ENCODE measurements around the gene DERA. TPM values are rescaled to one million over a fixed set of nuclear protein-coding genes. Genes with fewer than 3 reads are reported as not detected.
A peak's percentile ranks its signal among the peaks of the same experiment; 100 is the strongest.

Gene DERA
- total RNA-seq, 1 donor from 2014 or later: 44.0 TPM

DNA sequence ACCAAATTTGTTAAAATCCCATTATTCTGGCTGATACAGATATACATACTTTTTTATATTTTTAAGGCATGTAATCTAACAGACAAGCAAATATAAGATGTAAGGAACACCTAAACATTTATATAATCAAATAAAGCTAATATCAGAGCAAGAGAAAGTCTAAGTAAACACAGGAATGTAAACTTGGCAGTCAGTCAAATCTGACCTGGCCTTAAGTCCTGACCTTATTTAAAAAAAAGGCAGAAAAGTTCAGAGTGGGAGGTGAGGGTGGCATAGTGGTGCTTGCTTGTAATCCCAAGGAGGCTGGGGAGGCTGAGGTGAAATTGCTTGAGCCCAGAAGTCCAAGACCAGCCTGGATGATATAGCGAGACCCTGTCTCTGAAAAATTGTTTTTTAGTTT lies 152.6 kb downstream of the DERA start:
- Histone ChIP-seq H3K4me3 (no peak overlapping the region), H3K4me1 (no peaks in the 10 kb centered on the region), H3K36me3 (no peaks in the 10 kb centered on the region), H3K27ac (no peak overlapping the region), H3K27me3 (ENCODE audit: low read depth) (no peaks in the 10 kb centered on the region), H3K9me3 (no peaks in the 10 kb centered on the region)
- ATAC-seq: no peak
- intact Hi-C loops (cut with DNase I): no loop called here
- DNase-seq: no peak
- TF ChIP-seq, protein P1, sequence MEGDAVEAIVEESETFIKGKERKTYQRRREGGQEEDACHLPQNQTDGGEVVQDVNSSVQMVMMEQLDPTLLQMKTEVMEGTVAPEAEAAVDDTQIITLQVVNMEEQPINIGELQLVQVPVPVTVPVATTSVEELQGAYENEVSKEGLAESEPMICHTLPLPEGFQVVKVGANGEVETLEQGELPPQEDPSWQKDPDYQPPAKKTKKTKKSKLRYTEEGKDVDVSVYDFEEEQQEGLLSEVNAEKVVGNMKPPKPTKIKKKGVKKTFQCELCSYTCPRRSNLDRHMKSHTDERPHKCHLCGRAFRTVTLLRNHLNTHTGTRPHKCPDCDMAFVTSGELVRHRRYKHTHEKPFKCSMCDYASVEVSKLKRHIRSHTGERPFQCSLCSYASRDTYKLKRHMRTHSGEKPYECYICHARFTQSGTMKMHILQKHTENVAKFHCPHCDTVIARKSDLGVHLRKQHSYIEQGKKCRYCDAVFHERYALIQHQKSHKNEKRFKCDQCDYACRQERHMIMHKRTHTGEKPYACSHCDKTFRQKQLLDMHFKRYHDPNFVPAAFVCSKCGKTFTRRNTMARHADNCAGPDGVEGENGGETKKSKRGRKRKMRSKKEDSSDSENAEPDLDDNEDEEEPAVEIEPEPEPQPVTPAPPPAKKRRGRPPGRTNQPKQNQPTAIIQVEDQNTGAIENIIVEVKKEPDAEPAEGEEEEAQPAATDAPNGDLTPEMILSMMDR (IDR thresholded peaks at IDR 0.05): no peak

DNA sequence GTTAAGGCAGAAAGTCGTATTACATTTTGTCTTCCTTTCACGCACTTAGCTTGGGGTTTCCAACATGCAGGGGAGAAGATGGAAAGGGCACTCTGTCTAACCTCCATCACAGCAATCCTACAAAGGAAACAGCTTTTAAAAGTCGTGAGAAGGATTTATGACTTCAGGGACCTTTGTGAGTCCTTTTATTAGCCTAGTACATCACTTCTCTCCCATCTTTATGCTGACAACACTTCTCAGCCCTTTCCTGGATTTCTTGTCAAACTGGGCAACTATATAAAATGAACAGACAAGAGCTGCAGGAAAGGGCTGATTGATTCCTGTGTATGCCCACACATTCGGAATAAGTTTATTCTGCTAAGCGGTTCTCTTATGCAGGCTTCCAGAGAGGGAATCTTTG lies 159.0 kb downstream of the DERA start:
- H3K4me3 ChIP-seq: no peak overlapping the region
- no peaks in the 10 kb centered on the region for H3K9me3 ChIP-seq
- H3K27ac ChIP-seq: no peak overlapping the region
- intact Hi-C loops (cut with DNase I): no loop called here
- DNase-seq: no peak
- no peaks in the 10 kb centered on the region for H3K36me3 ChIP-seq
- TF ChIP-seq, protein P1 (IDR thresholded peaks at IDR 0.05): no peak
- H3K4me1 ChIP-seq: no peaks in the 10 kb centered on the region
- ATAC-seq: no peak
- H3K27me3 ChIP-seq (ENCODE audit: low read depth): no peaks in the 10 kb centered on the region

DNA sequence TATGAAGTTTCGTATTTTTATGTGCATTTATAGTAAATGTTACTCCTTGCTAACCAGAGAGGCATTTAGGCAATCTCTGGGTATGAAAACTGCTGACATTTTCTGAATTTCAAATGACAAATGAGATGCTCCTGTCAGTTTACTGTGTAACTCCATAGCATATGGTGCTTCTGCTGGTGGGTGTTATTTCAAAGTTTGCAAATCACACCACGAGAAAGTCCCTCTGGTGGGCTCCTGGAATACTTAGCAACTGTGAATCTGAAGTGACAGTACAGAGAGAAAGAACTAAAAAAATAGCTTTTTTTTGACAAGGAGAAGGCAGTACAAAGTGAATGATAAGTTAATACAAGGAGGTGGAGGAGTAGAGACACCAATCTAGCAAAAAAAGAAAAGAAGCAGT lies 161.5 kb downstream of the DERA start:
- no peaks in the 10 kb centered on the region for H3K9me3 ChIP-seq
- TF ChIP-seq, protein P1 (IDR thresholded peaks at IDR 0.05): no peak
- DNase-seq (no peak), ATAC-seq (no peak)
- H3K4me3 ChIP-seq: no peak overlapping the region
- H3K27me3 ChIP-seq (ENCODE audit: low read depth): no peaks in the 10 kb centered on the region
- H3K36me3 ChIP-seq: no peaks in the 10 kb centered on the region
- no peak overlapping the region for H3K27ac ChIP-seq
- H3K4me1 ChIP-seq: no peaks in the 10 kb centered on the region
- intact Hi-C loops (cut with DNase I): no loop called here

DNA sequence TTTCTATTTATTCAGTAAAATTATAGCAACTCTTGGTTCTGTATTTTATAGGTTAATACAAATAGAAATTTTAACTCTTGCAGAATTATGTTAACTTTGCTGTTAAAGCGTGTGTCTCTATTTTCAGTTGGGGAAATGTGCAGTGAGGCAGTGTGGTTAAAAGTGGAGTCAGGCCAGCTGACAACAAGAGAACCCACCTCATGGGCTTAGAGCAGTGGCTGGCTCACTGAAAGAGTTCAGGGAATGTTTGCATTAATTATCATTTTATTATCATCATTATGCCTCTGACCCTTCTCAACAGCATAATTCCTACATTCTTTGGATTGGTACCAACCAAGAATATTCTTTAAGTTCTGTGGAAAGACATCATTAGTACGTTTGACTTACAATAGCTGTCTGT lies 163.8 kb downstream of the DERA start:
- Histone ChIP-seq H3K4me1 (no peaks in the 10 kb centered on the region), H3K27me3 (ENCODE audit: low read depth) (no peaks in the 10 kb centered on the region), H3K27ac (no peak overlapping the region), H3K36me3 (no peaks in the 10 kb centered on the region), H3K9me3 (no peaks in the 10 kb centered on the region), H3K4me3 (no peak overlapping the region)
- ATAC-seq (no peak), DNase-seq (no peak)
- intact Hi-C loops (cut with DNase I): no loop called here
- TF ChIP-seq, protein P1 (IDR thresholded peaks at IDR 0.05): no peak

DNA sequence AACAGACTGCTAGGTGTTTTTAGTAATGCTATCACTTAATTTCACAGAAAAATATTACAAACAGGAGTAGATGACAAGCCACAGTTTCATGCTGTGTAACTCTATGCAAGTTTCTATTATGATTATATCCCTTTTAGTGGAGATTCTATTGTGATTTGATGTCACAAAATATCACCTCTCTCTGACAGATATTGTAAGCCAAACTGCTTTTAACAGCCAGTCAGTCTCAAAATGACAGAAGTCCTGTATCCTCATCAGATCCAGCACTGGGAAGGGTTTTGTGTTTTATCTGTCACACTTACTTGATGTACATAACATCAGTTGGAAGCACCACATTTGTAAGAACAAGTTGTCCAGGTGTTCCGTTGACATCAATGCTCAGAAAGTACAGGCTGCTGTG lies 164.8 kb downstream of the DERA start:
- intact Hi-C loops (cut with DNase I): no loop called here
- Histone ChIP-seq H3K27me3 (ENCODE audit: low read depth) (no peaks in the 10 kb centered on the region), H3K27ac (no peak overlapping the region), H3K4me3 (no peak overlapping the region), H3K9me3 (no peaks in the 10 kb centered on the region), H3K4me1 (no peaks in the 10 kb centered on the region), H3K36me3 (no peaks in the 10 kb centered on the region)
- ATAC-seq (no peak), DNase-seq (no peak)
- TF ChIP-seq, protein P1 (IDR thresholded peaks at IDR 0.05): no peak

DNA sequence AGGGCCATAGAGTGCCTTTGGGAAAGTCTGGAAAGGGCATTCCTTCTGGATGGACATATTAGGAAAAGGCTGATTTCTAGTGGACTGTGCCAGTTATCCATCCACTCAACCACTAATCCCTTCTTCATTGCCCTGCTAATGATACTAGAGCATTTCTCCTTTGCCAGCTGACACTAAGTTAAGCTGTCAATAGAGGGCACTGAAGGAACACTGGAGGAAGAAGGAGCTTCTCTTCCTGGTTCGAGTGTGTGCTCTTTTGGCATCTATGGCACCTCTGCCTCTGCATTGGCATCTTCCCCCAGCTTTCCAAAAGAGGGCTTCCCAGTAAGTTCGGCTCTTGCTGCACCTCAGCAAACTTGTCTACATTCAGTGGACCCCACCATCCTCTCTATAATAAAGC lies 165.4 kb downstream of the DERA start:
- intact Hi-C loops (cut with DNase I): no loop called here
- DNase-seq (no peak), ATAC-seq (peak; percentile 68 to 81)
- no peaks in the 10 kb centered on the region for H3K27me3 ChIP-seq (ENCODE audit: low read depth)
- no peak overlapping the region for H3K27ac ChIP-seq
- no peak overlapping the region for H3K4me3 ChIP-seq
- H3K36me3 ChIP-seq: no peaks in the 10 kb centered on the region
- TF ChIP-seq, protein P1 (IDR thresholded peaks at IDR 0.05): peak; percentile 40
- no peaks in the 10 kb centered on the region for H3K4me1 ChIP-seq
- H3K9me3 ChIP-seq: no peaks in the 10 kb centered on the region
